ENCODE data around the gene GPR25. TPM values are rescaled to one million over a fixed set of nuclear protein-coding genes. Genes with fewer than 3 reads are reported as not detected.
A peak's percentile ranks its signal among the peaks of the same experiment; 100 is the strongest.

The GPR25 gene
- under 1 TPM; 0.75 to 0.91 TPM for total RNA-seq

- POLR2A ChIA-PET: no interaction called here
- Mint-ChIP-seq H3K27me3 (peaks cover 56% of the 10 kb centered on the region), H3K4me1 (peaks cover 4% of the 10 kb centered on the region), H3K9me3 (no peaks in the 10 kb centered on the region), H3K36me3 (peaks cover 2% of the 10 kb centered on the region), H3K27ac (no peak within 1 kb of the TSS), H3K4me3 (peak within 1 kb of the TSS; percentile 59)
- no peak for DNase-seq
- no peak for ATAC-seq (ENCODE audit: low read depth)
These were observed at the start of gene GPR25 for GRCh38 chr1:200872446-200873115. Gene GPR25 (plus strand): TSS chr1:200872981. CDS start chr1:200873038, 57 bp downstream.

- no peak overlapping the region for H3K4me3 Mint-ChIP-seq
- H3K9me3 Mint-ChIP-seq: no peaks in the 10 kb centered on the region
- no peaks in the 10 kb centered on the region for H3K4me1 Mint-ChIP-seq
- DNase-seq: no peak
- no peak for ATAC-seq (ENCODE audit: low read depth)
- peaks cover 5% of the 10 kb centered on the region for H3K27me3 Mint-ChIP-seq
- no peaks in the 10 kb centered on the region for H3K36me3 Mint-ChIP-seq
- POLR2A ChIA-PET: no interaction called here
- no peak overlapping the region for H3K27ac Mint-ChIP-seq
These were observed 41.7 kb upstream of the GPR25 start for GRCh38 chr1:200831091-200831490.

GRCh38 chr1:200834383-200834782 is 38.4 kb upstream of the GPR25 start:
- POLR2A ChIA-PET: no interaction called here
- no peak for ATAC-seq (ENCODE audit: low read depth)
- no peaks in the 10 kb centered on the region for H3K9me3 Mint-ChIP-seq
- H3K4me1 Mint-ChIP-seq: no peaks in the 10 kb centered on the region
- H3K27ac Mint-ChIP-seq: no peak overlapping the region
- DNase-seq: no peak
- H3K4me3 Mint-ChIP-seq: no peak overlapping the region
- no peaks in the 10 kb centered on the region for H3K36me3 Mint-ChIP-seq
- peaks cover 5% of the 10 kb centered on the region for H3K27me3 Mint-ChIP-seq

- Mint-ChIP-seq H3K27ac (no peak overlapping the region), H3K36me3 (no peaks in the 10 kb centered on the region), H3K4me3 (no peak overlapping the region), H3K4me1 (no peaks in the 10 kb centered on the region), H3K27me3 (peaks cover 2% of the 10 kb centered on the region), H3K9me3 (no peaks in the 10 kb centered on the region)
- POLR2A ChIA-PET: no interaction called here
- no peak for DNase-seq
- no peak for ATAC-seq (ENCODE audit: low read depth)
These were observed 36.6 kb upstream of the GPR25 start for GRCh38 chr1:200836213-200836612.

GRCh38 chr1:200837931-200838571 is 34.7 kb upstream of the GPR25 start:
- no peaks in the 10 kb centered on the region for H3K36me3 Mint-ChIP-seq
- no peak overlapping the region for H3K4me3 Mint-ChIP-seq
- no peak overlapping the region for H3K27ac Mint-ChIP-seq
- ATAC-seq (ENCODE audit: low read depth) (no peak), DNase-seq (no peak)
- no peaks in the 10 kb centered on the region for H3K9me3 Mint-ChIP-seq
- peaks cover 2% of the 10 kb centered on the region for H3K27me3 Mint-ChIP-seq
- POLR2A ChIA-PET: no interaction called here
- H3K4me1 Mint-ChIP-seq: no peaks in the 10 kb centered on the region

- Mint-ChIP-seq H3K9me3 (no peaks in the 10 kb centered on the region), H3K4me1 (no peaks in the 10 kb centered on the region), H3K4me3 (no peak overlapping the region), H3K27me3 (peaks cover 2% of the 10 kb centered on the region), H3K27ac (no peak overlapping the region), H3K36me3 (no peaks in the 10 kb centered on the region)
- POLR2A ChIA-PET: no interaction called here
- ATAC-seq (ENCODE audit: low read depth) (no peak), DNase-seq (no peak)
These were observed 33.9 kb upstream of the GPR25 start for GRCh38 chr1:200838676-200839445.

GRCh38 chr1:200845360-200845759 is 27.4 kb upstream of the GPR25 start:
- no peaks in the 10 kb centered on the region for H3K4me1 Mint-ChIP-seq
- H3K4me3 Mint-ChIP-seq: no peak overlapping the region
- H3K36me3 Mint-ChIP-seq: no peaks in the 10 kb centered on the region
- ATAC-seq (ENCODE audit: low read depth) (no peak), DNase-seq (no peak)
- no peaks in the 10 kb centered on the region for H3K9me3 Mint-ChIP-seq
- no peak overlapping the region for H3K27ac Mint-ChIP-seq
- POLR2A ChIA-PET: no interaction called here
- peaks cover 4% of the 10 kb centered on the region for H3K27me3 Mint-ChIP-seq

GRCh38 chr1:200846398-200846797 is 26.4 kb upstream of the GPR25 start:
- ATAC-seq (ENCODE audit: low read depth): no peak
- POLR2A ChIA-PET: no interaction called here
- Mint-ChIP-seq H3K4me3 (no peak overlapping the region), H3K4me1 (no peaks in the 10 kb centered on the region), H3K9me3 (no peaks in the 10 kb centered on the region), H3K27me3 (peaks cover 4% of the 10 kb centered on the region), H3K27ac (no peak overlapping the region), H3K36me3 (no peaks in the 10 kb centered on the region)
- no peak for DNase-seq

- H3K27ac Mint-ChIP-seq: no peak overlapping the region
- POLR2A ChIA-PET: no interaction called here
- DNase-seq (no peak), ATAC-seq (ENCODE audit: low read depth) (no peak)
- H3K4me1 Mint-ChIP-seq: no peaks in the 10 kb centered on the region
- no peak overlapping the region for H3K4me3 Mint-ChIP-seq
- no peaks in the 10 kb centered on the region for H3K9me3 Mint-ChIP-seq
- H3K36me3 Mint-ChIP-seq: no peaks in the 10 kb centered on the region
- peaks cover 4% of the 10 kb centered on the region for H3K27me3 Mint-ChIP-seq
These were observed 23.4 kb upstream of the GPR25 start for GRCh38 chr1:200849430-200849829.

GRCh38 chr1:200850554-200850953 is 22.2 kb upstream of the GPR25 start:
- H3K4me3 Mint-ChIP-seq: no peak overlapping the region
- ATAC-seq (ENCODE audit: low read depth): no peak
- no peaks in the 10 kb centered on the region for H3K9me3 Mint-ChIP-seq
- H3K27me3 Mint-ChIP-seq: peaks cover 4% of the 10 kb centered on the region
- no peak overlapping the region for H3K27ac Mint-ChIP-seq
- H3K36me3 Mint-ChIP-seq: no peaks in the 10 kb centered on the region
- DNase-seq: no peak
- POLR2A ChIA-PET: interaction anchor here (0.6 kb wide), 1 partner anchor 89 kb away, joined by 5 read pairs; no protein-coding TSS in a partner anchor
- no peaks in the 10 kb centered on the region for H3K4me1 Mint-ChIP-seq

GRCh38 chr1:200856716-200857357 is 15.9 kb upstream of the GPR25 start:
- Mint-ChIP-seq H3K27me3 (no peaks in the 10 kb centered on the region), H3K9me3 (no peaks in the 10 kb centered on the region), H3K36me3 (peaks cover 2% of the 10 kb centered on the region), H3K4me1 (no peaks in the 10 kb centered on the region), H3K27ac (no peak overlapping the region), H3K4me3 (no peak overlapping the region)
- POLR2A ChIA-PET: no interaction called here
- ATAC-seq (ENCODE audit: low read depth): no peak
- DNase-seq: no peak

GRCh38 chr1:200857804-200858203 is 15.0 kb upstream of the GPR25 start:
- H3K4me1 Mint-ChIP-seq: peaks cover 5% of the 10 kb centered on the region
- no peak overlapping the region for H3K27ac Mint-ChIP-seq
- no peak overlapping the region for H3K4me3 Mint-ChIP-seq
- ATAC-seq (ENCODE audit: low read depth) (no peak), DNase-seq (no peak)
- no peaks in the 10 kb centered on the region for H3K9me3 Mint-ChIP-seq
- POLR2A ChIA-PET: no interaction called here
- H3K27me3 Mint-ChIP-seq: no peaks in the 10 kb centered on the region
- H3K36me3 Mint-ChIP-seq: peaks cover 2% of the 10 kb centered on the region

GRCh38 chr1:200861937-200862647 is 10.7 kb upstream of the GPR25 start:
- Mint-ChIP-seq H3K4me3 (no peak overlapping the region), H3K27me3 (no peaks in the 10 kb centered on the region), H3K4me1 (peaks cover 28% of the 10 kb centered on the region), H3K9me3 (no peaks in the 10 kb centered on the region), H3K27ac (no peak overlapping the region), H3K36me3 (no peaks in the 10 kb centered on the region)
- POLR2A ChIA-PET: no interaction called here
- DNase-seq: no peak
- ATAC-seq (ENCODE audit: low read depth): no peak
